Endometrial microvascular endothelial cells (primary cell): Measurements from ENCODE around the gene KRTAP4-3. TPM values are rescaled to one million over a fixed set of nuclear protein-coding genes. Genes with fewer than 3 reads are reported as not detected.
"Not testable (repeated sequence)": the region's sequence is repeated elsewhere in the genome, so short reads cannot be mapped to it uniquely, and the experiment has no call there.

Experiments used
- in situ Hi-C: cut with HindIII; loops from 2 replicates; pipeline ENCODE4 v1.10.0; 2017; ENCODE audit warnings: low sequenced_read_pairs, low pct_unique_long_range_greater_than_20kb; ENCODE audit errors: inconsistent ontology term
- total RNA-seq: library from RNA; depleted of rRNA; stranded (reverse); fragments of >200 nt; gene quantifications from one replicate; pipeline ENCODE4 v1.2.3, GENCODE V29; 2015; ENCODE audit errors: inconsistent ontology term

The KRTAP4-3 gene
- total RNA-seq, 1 donor from 2014 or later = not detected

DNA sequence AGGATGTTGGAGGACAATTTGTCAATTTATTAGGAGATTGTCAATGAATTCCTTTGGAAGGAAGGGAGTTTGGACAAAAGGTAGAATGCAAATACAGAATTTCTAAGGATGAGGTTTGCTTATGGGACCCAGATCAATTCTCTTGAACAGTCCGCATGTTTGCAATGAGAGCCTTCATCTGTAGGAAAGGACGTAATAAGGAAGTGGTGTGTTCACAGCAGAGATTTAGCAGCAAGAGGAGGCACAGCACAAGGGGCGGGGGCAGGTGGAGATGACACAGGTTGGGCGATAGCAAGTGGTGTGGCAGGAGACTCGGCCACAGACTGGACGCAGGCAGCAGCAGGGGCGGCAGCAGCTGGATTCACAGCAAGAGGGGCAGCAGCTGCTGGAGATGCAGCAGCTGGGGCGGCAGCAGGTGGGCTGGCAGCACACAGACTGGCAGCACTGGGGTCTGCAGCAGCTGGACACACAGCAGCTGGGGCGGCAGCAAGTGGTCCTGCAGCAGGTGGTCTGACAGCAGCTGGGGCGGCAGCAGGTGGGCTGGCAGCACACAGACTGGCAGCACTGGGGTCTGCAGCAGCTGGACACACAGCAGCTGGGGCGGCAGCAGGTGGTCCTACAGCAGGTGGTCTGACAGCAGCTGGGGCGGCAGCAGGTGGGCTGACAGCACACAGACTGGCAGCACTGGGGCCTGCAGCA lies 44.6 kb downstream of the KRTAP4-3 start:
- in situ Hi-C loops = not testable (repeated sequence)

- in situ Hi-C loops = no loop called here
Measured at GRCh38 chr17:41121742-41122141, 46.3 kb downstream of the KRTAP4-3 start.

GRCh38 chr17:41119696-41120690 lies 48.0 kb downstream of the KRTAP4-3 start:
- in situ Hi-C loops = not testable (repeated sequence)

DNA sequence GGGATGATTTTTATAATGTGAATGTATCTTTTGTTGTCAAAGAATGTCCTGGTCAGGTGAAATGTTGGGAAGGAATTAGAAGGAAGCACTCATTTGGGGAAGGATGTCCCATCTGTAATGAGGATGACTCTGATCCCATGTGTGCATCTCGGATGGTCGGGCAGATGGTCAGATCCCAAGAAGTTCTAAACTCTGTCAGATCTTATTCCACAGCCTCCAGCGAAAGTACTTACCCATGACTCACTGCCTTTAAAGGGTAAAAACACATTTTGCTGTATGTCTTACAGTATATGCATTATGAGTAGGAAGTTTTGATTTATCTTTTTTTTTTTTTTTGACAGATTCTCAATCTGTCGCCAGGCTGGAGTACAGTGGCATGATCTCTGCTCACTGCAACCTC lies 49.3 kb downstream of the KRTAP4-3 start:
- in situ Hi-C loops = no loop called here

DNA sequence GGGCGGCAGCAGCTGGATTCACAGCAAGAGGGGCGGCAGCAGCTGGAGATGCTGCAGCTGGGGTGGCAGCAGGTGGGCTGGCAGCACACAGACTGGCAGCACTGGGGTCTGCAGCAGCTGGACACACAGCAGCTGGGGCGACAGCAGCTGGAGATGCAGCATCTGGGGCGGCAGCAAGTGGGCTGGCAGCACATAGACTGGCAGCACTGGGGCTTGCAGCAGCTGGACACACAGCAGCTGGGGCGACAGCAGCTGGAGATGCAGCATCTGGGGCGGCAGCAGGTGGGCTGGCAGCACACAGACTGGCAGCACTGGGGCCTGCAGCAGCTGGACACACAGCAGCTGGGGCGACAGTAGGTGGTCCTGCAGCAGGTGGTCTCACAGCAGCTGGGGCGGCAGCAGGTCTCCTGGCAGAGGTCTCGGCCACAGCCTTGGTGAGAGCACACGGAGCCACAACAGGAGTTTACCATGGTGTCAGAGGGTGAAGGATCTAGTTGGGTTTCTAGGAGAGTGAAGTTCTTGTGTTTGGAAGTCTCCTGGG lies 50.1 kb downstream of the KRTAP4-3 start, which contains the start of gene KRTAP4-11:
Gene KRTAP4-11, minus strand, starts transcription at position 528 of the 541 bp plus-strand sequence. Its CDS starts 58 bp downstream, at position 470.
- in situ Hi-C loops = not testable (repeated sequence)

Other genes starting within 250 kb of the KRTAP4-3 start
- not detected for gene KRT23, start 230.6 kb downstream of the KRTAP4-3 start, total RNA-seq
- not detected for gene KRT39, start 201.3 kb downstream of the KRTAP4-3 start, total RNA-seq
- not detected for gene KRT40, start 183.9 kb downstream of the KRTAP4-3 start, total RNA-seq
- not detected for gene KRTAP3-3, start 174.1 kb downstream of the KRTAP4-3 start, total RNA-seq
- gene KRTAP3-2, start 168.3 kb downstream of the KRTAP4-3 start, total RNA-seq = not detected
- not detected for gene KRTAP3-1, start 159.1 kb downstream of the KRTAP4-3 start, total RNA-seq
- not detected for gene KRTAP1-5, start 141.0 kb downstream of the KRTAP4-3 start, total RNA-seq
- not detected for gene KRTAP1-4, start 138.0 kb downstream of the KRTAP4-3 start, total RNA-seq
- gene KRTAP1-3, start 133.3 kb downstream of the KRTAP4-3 start, total RNA-seq = not detected
- gene KRTAP1-1, start 126.8 kb downstream of the KRTAP4-3 start, total RNA-seq = not detected
- not detected for gene KRTAP2-1, start 120.9 kb downstream of the KRTAP4-3 start, total RNA-seq
- not detected for gene KRTAP2-2, start 113.0 kb downstream of the KRTAP4-3 start, total RNA-seq
- not detected for gene KRTAP2-3, start 108.1 kb downstream of the KRTAP4-3 start, total RNA-seq
- gene KRTAP2-4, start 102.3 kb downstream of the KRTAP4-3 start, total RNA-seq = not detected
- not detected for gene KRTAP4-7, start 84.1 kb downstream of the KRTAP4-3 start, total RNA-seq
- not detected for gene KRTAP4-8, start 70.1 kb downstream of the KRTAP4-3 start, total RNA-seq
- not detected for gene KRTAP4-16, start 66.0 kb downstream of the KRTAP4-3 start, total RNA-seq
- gene KRTAP4-9, start 62.8 kb downstream of the KRTAP4-3 start, total RNA-seq = not detected
- not detected for gene KRTAP4-11, start 49.8 kb downstream of the KRTAP4-3 start, total RNA-seq
- gene KRTAP4-12, start 44.0 kb downstream of the KRTAP4-3 start, total RNA-seq = not detected
- not detected for gene KRTAP4-6, start 27.7 kb downstream of the KRTAP4-3 start, total RNA-seq
- gene KRTAP4-5, start 18.4 kb downstream of the KRTAP4-3 start, total RNA-seq = not detected
- gene KRTAP4-4, start 7.5 kb downstream of the KRTAP4-3 start, total RNA-seq = not detected
- gene KRTAP4-2, start 10.0 kb upstream of the KRTAP4-3 start, total RNA-seq = not detected
- not detected for gene KRTAP4-1, start 16.7 kb upstream of the KRTAP4-3 start, total RNA-seq
- gene KRTAP9-1, start 21.7 kb upstream of the KRTAP4-3 start, total RNA-seq = not detected
- not detected for gene KRTAP9-2, start 58.4 kb upstream of the KRTAP4-3 start, total RNA-seq
- not detected for gene KRTAP9-3, start 64.2 kb upstream of the KRTAP4-3 start, total RNA-seq
- not detected for gene KRTAP9-8, start 69.8 kb upstream of the KRTAP4-3 start, total RNA-seq
- not detected for gene KRTAP9-4, start 81.5 kb upstream of the KRTAP4-3 start, total RNA-seq
- gene KRTAP9-9, start 87.2 kb upstream of the KRTAP4-3 start, total RNA-seq = not detected
- not detected for gene KRTAP9-6, start 97.2 kb upstream of the KRTAP4-3 start, total RNA-seq
- not detected for gene KRTAP9-7, start 107.5 kb upstream of the KRTAP4-3 start, total RNA-seq
- not detected for gene KRTAP29-1, start 134.6 kb upstream of the KRTAP4-3 start, total RNA-seq
- gene KRTAP16-1, start 141.1 kb upstream of the KRTAP4-3 start, total RNA-seq = not detected
- gene KRTAP17-1, start 147.5 kb upstream of the KRTAP4-3 start, total RNA-seq = not detected
- not detected for gene KRT33A, start 182.6 kb upstream of the KRTAP4-3 start, total RNA-seq
- gene KRT33B, start 201.6 kb upstream of the KRTAP4-3 start, total RNA-seq = not detected
- not detected for gene KRT34, start 214.1 kb upstream of the KRTAP4-3 start, total RNA-seq
- not detected for gene KRT31, start 229.4 kb upstream of the KRTAP4-3 start, total RNA-seq